GM12878 (cell line): ENCODE results near the gene TXNRD1. TPM values are rescaled to one million over a fixed set of nuclear protein-coding genes. Genes with fewer than 3 reads are reported as not detected.

Experiments used
- ATAC-seq: fragments of 200-7000 bp; cut with Tn5 transposase; 3 replicates; pipeline ENCODE4 v1.9.1; 2020; ENCODE audit warnings: mild to moderate bottlenecking, moderate library complexity
- BruUV-seq: library from RNA; stranded (reverse); fragments of 400-500 nt; replicated peaks from 2 replicates; lab custom pipeline; 2021; lab: Mats Ljungman, UMichigan
- CTCF ChIA-PET: fragments of 300-600 bp; sonication (Branson Sonifier 250); formaldehyde crosslinking; extraction: SDS; loops from one replicate; lab custom pipeline; 2021; ENCODE audit warnings: inconsistent platforms; lab: Yijun Ruan, JAX
- POLR2A ChIA-PET: fragments of 350-600 bp; formaldehyde crosslinking; extraction: SDS; loops from one replicate; lab custom pipeline; 2021; ENCODE audit warnings: inconsistent platforms; lab: Charles Lee
- RAD21 ChIA-PET: fragments of 300-600 bp; sonication (Branson Sonifier 250); formaldehyde crosslinking; loops from one replicate; lab custom pipeline; 2023; ENCODE audit warnings: antibody characterized with exemption; ENCODE audit not compliant: unreplicated experiment; lab: Charles Lee
- SMC1A ChIA-PET: fragments of 300-600 bp; sonication (Branson Sonifier 250); formaldehyde crosslinking; loops from one replicate; lab custom pipeline; 2023; ENCODE audit not compliant: unreplicated experiment, uncharacterized antibody; lab: Charles Lee
- DNase-seq: peaks from one replicate; pipeline ENCODE4 v3.0.0-alpha.2; 2011; ENCODE audit warnings: low read depth, low spot score
- FAIRE-seq: peaks from 3 replicates; lab custom pipeline; 2011; peaks lifted over from hg19 to GRCh38; lab: Jason Lieb, UNC
- H2AFZ ChIP-seq: 2 replicates; pipeline ENCODE4 v1.6.0; 2011; ENCODE audit warnings: low read depth, low read length, control low read depth; ENCODE audit not compliant: control insufficient read depth
- H3K27ac ChIP-seq: 2 replicates; pipeline ENCODE4 v1.5.1; 2011; ENCODE audit warnings: control low read depth; ENCODE audit not compliant: control insufficient read depth, insufficient read depth
- H3K27me3 ChIP-seq, 2 experiments: replicated peaks in 1 of 2; 2 replicates each; pipeline versions ENCODE4 v1.6.0 to v1.6.1; 2011; ENCODE audit warnings: low read length in 1 of 2; ENCODE audit not compliant: control insufficient read depth in 2 of 2, insufficient read depth in 2 of 2
- H3K36me3 ChIP-seq, 2 experiments: 2 replicates each; pipeline ENCODE4 v1.5.1; 2011; ENCODE audit warnings: low read length in 1 of 2; ENCODE audit not compliant: control insufficient read depth in 2 of 2, insufficient read depth in 2 of 2
- H3K4me1 ChIP-seq: 2 replicates; pipeline ENCODE4 v1.6.1; 2011; ENCODE audit warnings: mild to moderate bottlenecking, low read length, moderate library complexity, mixed read lengths; ENCODE audit not compliant: control insufficient read depth, insufficient read depth
- H3K4me2 ChIP-seq: 2 replicates; pipeline ENCODE4 v1.6.0; 2011; ENCODE audit warnings: control low read depth; ENCODE audit not compliant: control insufficient read depth, insufficient read depth
- H3K4me3 ChIP-seq: fragments of 200-600 bp; sonication (generic); 2 replicates; pipeline ENCODE4 v1.5.1; 2016
- H3K79me2 ChIP-seq: 2 replicates; pipeline ENCODE4 v1.6.0; 2011; ENCODE audit warnings: low read length; ENCODE audit not compliant: control insufficient read depth, insufficient read depth
- H3K9ac ChIP-seq: 2 replicates; pipeline ENCODE4 v1.8.0; 2011; ENCODE audit warnings: low read length, control low read depth, mixed read lengths; ENCODE audit not compliant: control insufficient read depth, insufficient read depth
- H3K9me3 ChIP-seq: replicated peaks from 3 replicates; pipeline ENCODE4 v1.5.1; 2011; ENCODE audit warnings: mild to moderate bottlenecking, low read length; ENCODE audit not compliant: control insufficient read depth, insufficient read depth
- H4K20me1 ChIP-seq: 2 replicates; pipeline ENCODE4 v1.6.0; 2011; ENCODE audit not compliant: control insufficient read depth, insufficient read depth
- ATF3 ChIP-seq: IDR thresholded peaks from 2 replicates; pipeline ENCODE4 v1.6.1; 2011; ENCODE audit warnings: low read depth, mild to moderate bottlenecking, low read length, moderate library complexity, borderline replicate concordance; ENCODE audit errors: extremely low read depth
- CBX5 ChIP-seq: sonication (generic); IDR thresholded peaks from 2 replicates; pipeline ENCODE4 v1.6.1; 2016; ENCODE audit warnings: low read depth, moderate library complexity, mild to moderate bottlenecking, inconsistent platforms
- CHD2 ChIP-seq: IDR thresholded peaks from 2 replicates; pipeline ENCODE4 v1.6.1; 2011; ENCODE audit warnings: low read depth, low read length, improper control_type of control experiment, borderline replicate concordance
- ELK1 ChIP-seq: IDR thresholded peaks from 2 replicates; pipeline ENCODE4 v1.6.1; 2012; ENCODE audit warnings: low read depth, low read length, improper control_type of control experiment
- EZH2 ChIP-seq: IDR thresholded peaks from 2 replicates; pipeline ENCODE4 v1.6.1; 2012; ENCODE audit warnings: low read depth, mild to moderate bottlenecking, control low read depth, inconsistent platforms, low read length, borderline replicate concordance; ENCODE audit not compliant: control insufficient read depth
- GABPA ChIP-seq: IDR thresholded peaks from 2 replicates; pipeline ENCODE4 v1.6.1; 2014; ENCODE audit warnings: antibody characterized with exemption, low read depth, mild to moderate bottlenecking, inconsistent platforms
- GATAD2B ChIP-seq: fragments of 450-650 bp; conservative IDR thresholded peaks from 2 replicates; pipeline ENCODE4 v1.6.1; 2017; ENCODE audit warnings: low read depth, mild to moderate bottlenecking, moderate library complexity
- IKZF1 ChIP-seq: fragments of 450-650 bp; conservative IDR thresholded peaks from 2 replicates; pipeline ENCODE4 v1.6.1; 2017; ENCODE audit warnings: antibody characterized with exemption, mild to moderate bottlenecking
- MYC ChIP-seq: IDR thresholded peaks from 2 replicates; pipeline ENCODE4 v1.6.1; 2011; ENCODE audit warnings: mild to moderate bottlenecking, low read length, moderate library complexity, inconsistent platforms; ENCODE audit not compliant: insufficient read depth, insufficient replicate concordance, insufficient read length, severe bottlenecking
- NFXL1 ChIP-seq: fragments of 450-650 bp; IDR thresholded peaks from 2 replicates; pipeline ENCODE4 v1.6.1; 2017; ENCODE audit warnings: antibody characterized with exemption, mild to moderate bottlenecking, borderline replicate concordance
- NR2C1 ChIP-seq: fragments of 450-650 bp; IDR thresholded peaks from 2 replicates; pipeline ENCODE4 v1.6.1; 2017; ENCODE audit warnings: antibody characterized with exemption, mild to moderate bottlenecking, moderate library complexity
- NR2F1 ChIP-seq: fragments of 450-650 bp; conservative IDR thresholded peaks from 2 replicates; pipeline ENCODE4 v1.6.1; 2017; ENCODE audit warnings: mild to moderate bottlenecking
- POLR2A ChIP-seq: IDR thresholded peaks from 2 replicates; pipeline ENCODE4 v1.6.1; 2011; ENCODE audit warnings: low read depth, mild to moderate bottlenecking, low read length
- POLR2AphosphoS5 ChIP-seq: IDR thresholded peaks from 2 replicates; pipeline ENCODE4 v1.6.1; 2011; ENCODE audit warnings: mild to moderate bottlenecking, low read length, inconsistent platforms
- RAD21 ChIP-seq: IDR thresholded peaks from 2 replicates; pipeline ENCODE4 v1.6.1; 2011; ENCODE audit warnings: mild to moderate bottlenecking, low read depth, low read length, moderate library complexity; ENCODE audit not compliant: insufficient read depth
- RAD51 ChIP-seq: fragments of 450-650 bp; IDR thresholded peaks from 2 replicates; pipeline ENCODE4 v1.6.1; 2016; ENCODE audit warnings: moderate library complexity, mild to moderate bottlenecking, inconsistent platforms
- RBBP5 ChIP-seq: fragments of 200-600 bp; sonication (generic); conservative IDR thresholded peaks from 2 replicates; pipeline ENCODE4 v1.6.1; 2016
- TCF12 ChIP-seq: IDR thresholded peaks from 2 replicates; pipeline ENCODE4 v1.6.1; 2011; ENCODE audit warnings: low read depth, mild to moderate bottlenecking, low read length
- YY1 ChIP-seq: IDR thresholded peaks from 2 replicates; pipeline ENCODE4 v1.6.1; 2011; ENCODE audit warnings: low read depth, mild to moderate bottlenecking, low read length
- ZNF24 ChIP-seq: fragments of 450-650 bp; IDR thresholded peaks from 2 replicates; pipeline ENCODE4 v1.6.1; 2017; ENCODE audit warnings: antibody characterized with exemption, mild to moderate bottlenecking
- WGBS: methylation state at CpG from one replicate; pipeline ENCODE4 v1.1.6; 2016; ENCODE audit warnings: low lambda C conversion rate; ENCODE audit not compliant: insufficient replicate concordance, insufficient coverage; ENCODE audit errors: missing lambda C conversion rate; 5-methylcytosine and 5-hydroxymethylcytosine counted together
- in situ Hi-C: fragments of 300-500 bp; cut with MboI; formaldehyde crosslinking; loops from 9 replicates; pipeline ENCODE4 v1.14.3; 2018; ENCODE audit warnings: mixed read lengths
- intact Hi-C: fragments of 100-400 bp; cut with micrococcal nuclease; formaldehyde crosslinking; loops from one replicate; pipeline ENCODE4 v1.14.2; 2022; ENCODE audit not compliant: unreplicated experiment
- polyA plus RNA-seq, 11 experiments: library from polyadenylated mRNA; depleted of rRNA in 4 of 11; unstranded in 6 of 11; stranded (reverse) in 5 of 11; fragments of >200 nt; fragmentation: Nextera tagmentation in 4 of 11; fragmentation: Illumina TruSeq in 1 of 11; extraction: Ambion mirVana in 4 of 11; extraction: Trizol in 1 of 11; gene quantifications; 1 replicate in 1 of 11; 2 replicates in 10 of 11; pipeline versions ENCODE4 v1.2.1 to v1.2.3, GENCODE V29; 2011 to 2016; ENCODE audit warnings: inconsistent platforms in 2 of 11, missing spikeins in 2 of 11, low read depth in 1 of 11
- total RNA-seq, 4 experiments: library from RNA; depleted of rRNA in 3 of 4; stranded (reverse); fragments of >200 nt in 3 of 4; fragmentation: Illumina TruSeq in 1 of 4; extraction: Trizol in 1 of 4; gene quantifications; 2 replicates each; pipeline versions ENCODE4 v1.2.1 to v1.2.3, GENCODE V29; 2013 to 2021

The TXNRD1 gene
- total and polyA plus RNA-seq, 10 of the 15 experiments (the other 5 are each of a cell fraction or from before 2014, with no cell fraction given) = 52.6 to 84.6 (median 67.8) TPM

GRCh38 chr12:104188534-104188933 is 27.0 kb upstream of the TXNRD1 start:
- H3K79me2 ChIP-seq = no peaks in the 10 kb centered on the region
- 65% methylated on average over 2 of the region's 3 CpGs for WGBS
- no peak for ATAC-seq
- no peak overlapping the region for H3K9ac ChIP-seq
- no peak for DNase-seq
- no peaks in the 10 kb centered on the region for H3K36me3 ChIP-seq
- in situ Hi-C loops = no loop called here
- BruUV-seq = no TSS peak
- H4K20me1 ChIP-seq = no peaks in the 10 kb centered on the region
- ChIA-PET CTCF (interaction anchor here (0.6 to 1.0 kb wide), 2 partner anchors 13 to 172 kb away, joined by 3 to 4 read pairs; no protein-coding TSS in a partner anchor), RAD21 (no interaction called here), SMC1A (no interaction called here), POLR2A (no interaction called here)
- FAIRE-seq = no peak
- no peaks in the 10 kb centered on the region for H3K27me3 ChIP-seq
- no peak overlapping the region for H3K27ac ChIP-seq
- no peaks in the 10 kb centered on the region; the same call in 1 of the 2 replicates for H3K4me1 ChIP-seq
- intact Hi-C loops = no loop called here
- H2AFZ ChIP-seq = no peak overlapping the region
- peaks cover 2% of the 10 kb centered on the region; the same call in 1 of the 3 replicates for H3K9me3 ChIP-seq
- TF ChIP-seq NR2F1 (no peak), EZH2 (no peak), ATF3 (no peak), ELK1 (no peak), RAD51 (no peak), POLR2AphosphoS5 (no peak), CHD2 (no peak), POLR2A (no peak), ZNF24 (no peak), TCF12 (no peak), NFXL1 (no peak), CBX5 (no peak), MYC (no peak), IKZF1 (no peak), GATAD2B (no peak), GABPA (no peak), RBBP5 (no peak), NR2C1 (no peak), RAD21 (no peak), YY1 (no peak)
- H3K4me2 ChIP-seq = no peak overlapping the region
- no peak overlapping the region for H3K4me3 ChIP-seq
